GM19395 (cell line): ENCODE data around the gene MTREX.

Experiments used
- ATAC-seq: cut with Tn5 transposase; IDR thresholded peaks from one replicate; pipeline ENCODE4 v1.9.1; 2021; ENCODE audit warnings: mild to moderate bottlenecking, moderate library complexity; ENCODE audit not compliant: unreplicated experiment

Gene MTREX

GRCh38 chr5:55377810-55378209, 70.0 kb downstream of the MTREX start:
- ATAC-seq: no peak

GRCh38 chr5:55383254-55383653, 75.5 kb downstream of the MTREX start:
- no peak for ATAC-seq

GRCh38 chr5:55384072-55384471, 76.3 kb downstream of the MTREX start:
- no peak for ATAC-seq

- no peak for ATAC-seq
These were observed 77.4 kb downstream of the MTREX start for GRCh38 chr5:55385227-55385626.

- no peak for ATAC-seq
These were observed 78.1 kb downstream of the MTREX start for GRCh38 chr5:55385846-55386245.

GRCh38 chr5:55386356-55386755, 78.6 kb downstream of the MTREX start:
- no peak for ATAC-seq

GRCh38 chr5:55387865-55388264, 80.1 kb downstream of the MTREX start:
- ATAC-seq: no peak

GRCh38 chr5:55391707-55392106, 83.9 kb downstream of the MTREX start:
- no peak for ATAC-seq

GRCh38 chr5:55392669-55393068, 84.9 kb downstream of the MTREX start:
- no peak for ATAC-seq

GRCh38 chr5:55393501-55394175, 85.8 kb downstream of the MTREX start:
- ATAC-seq: no peak

GRCh38 chr5:55402199-55402598, 94.4 kb downstream of the MTREX start:
- ATAC-seq: no peak

GRCh38 chr5:55406292-55406691, 98.5 kb downstream of the MTREX start:
- no peak for ATAC-seq

- ATAC-seq: no peak
These were observed 99.4 kb downstream of the MTREX start for GRCh38 chr5:55407059-55407684.

- no peak for ATAC-seq
These were observed 100.2 kb downstream of the MTREX start for GRCh38 chr5:55407984-55408383.

- no peak for ATAC-seq
These were observed 102.0 kb downstream of the MTREX start for GRCh38 chr5:55409775-55410174.

GRCh38 chr5:55410845-55411244, 103.1 kb downstream of the MTREX start:
- no peak for ATAC-seq

GRCh38 chr5:55411876-55412275, 104.1 kb downstream of the MTREX start:
- no peak for ATAC-seq

- ATAC-seq: no peak
These were observed 105.9 kb downstream of the MTREX start for GRCh38 chr5:55413644-55414043.

GRCh38 chr5:55415071-55415470, 107.3 kb downstream of the MTREX start:
- no peak for ATAC-seq

GRCh38 chr5:55416306-55416705, 108.5 kb downstream of the MTREX start:
- no peak for ATAC-seq

GRCh38 chr5:55418994-55419968, 111.5 kb downstream of the MTREX start:
- no peak for ATAC-seq
